Stimulated activated CD8-positive, alpha-beta memory T cell treated with anti-CD3 and anti-CD28 coated beads, Interleukin-15, amount 100 ng/mL, for 4 hours (primary cell): Measurements from ENCODE around the gene CD248.
"Not testable (repeated sequence)": the region's sequence is repeated elsewhere in the genome, so short reads cannot be mapped to it uniquely, and the experiment has no call there.

Experiments used
- DNase-seq, 2 donors: peaks; one replicate each; pipeline ENCODE4 v3.0.0-alpha.2; 2020; ENCODE audit warnings: low read depth in 2 of 2

The CD248 gene

DNA sequence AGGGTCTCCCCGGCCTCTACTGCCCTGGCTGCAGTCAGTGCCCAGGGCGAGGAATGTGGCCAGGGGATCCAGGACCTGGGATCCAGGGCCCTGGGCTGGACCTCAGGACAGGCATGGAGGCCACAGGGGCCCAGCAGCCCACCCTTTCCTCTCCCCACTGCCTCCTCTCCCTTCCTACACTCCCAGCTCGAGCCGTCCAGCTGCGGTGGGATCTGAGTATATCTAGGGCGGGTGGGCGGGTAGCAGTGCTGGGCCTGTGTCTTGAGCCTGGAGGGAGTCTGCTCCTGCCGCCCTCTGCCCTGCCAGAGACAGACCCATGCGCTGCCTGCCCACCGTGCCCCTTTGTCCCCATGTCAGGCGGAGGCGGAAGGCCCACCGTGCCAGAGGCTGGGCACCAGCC is 40.2 kb downstream of the CD248 start:
- not testable (repeated sequence) for DNase-seq

DNA sequence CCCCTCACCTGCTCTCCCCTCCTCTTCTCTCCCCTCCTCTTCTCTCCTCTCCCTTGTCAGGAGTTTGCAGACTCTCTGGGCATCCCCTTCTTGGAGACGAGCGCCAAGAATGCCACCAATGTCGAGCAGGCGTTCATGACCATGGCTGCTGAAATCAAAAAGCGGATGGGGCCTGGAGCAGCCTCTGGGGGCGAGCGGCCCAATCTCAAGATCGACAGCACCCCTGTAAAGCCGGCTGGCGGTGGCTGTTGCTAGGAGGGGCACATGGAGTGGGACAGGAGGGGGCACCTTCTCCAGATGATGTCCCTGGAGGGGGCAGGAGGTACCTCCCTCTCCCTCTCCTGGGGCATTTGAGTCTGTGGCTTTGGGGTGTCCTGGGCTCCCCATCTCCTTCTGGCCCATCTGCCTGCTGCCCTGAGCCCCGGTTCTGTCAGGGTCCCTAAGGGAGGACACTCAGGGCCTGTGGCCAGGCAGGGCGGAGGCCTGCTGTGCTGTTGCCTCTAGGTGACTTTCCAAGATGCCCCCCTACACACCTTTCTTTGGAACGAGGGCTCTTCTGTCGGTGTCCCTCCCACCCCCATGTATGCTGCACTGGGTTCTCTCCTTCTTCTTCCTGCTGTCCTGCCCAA is 40.7 kb downstream of the CD248 start:
- no peak for DNase-seq

DNA sequence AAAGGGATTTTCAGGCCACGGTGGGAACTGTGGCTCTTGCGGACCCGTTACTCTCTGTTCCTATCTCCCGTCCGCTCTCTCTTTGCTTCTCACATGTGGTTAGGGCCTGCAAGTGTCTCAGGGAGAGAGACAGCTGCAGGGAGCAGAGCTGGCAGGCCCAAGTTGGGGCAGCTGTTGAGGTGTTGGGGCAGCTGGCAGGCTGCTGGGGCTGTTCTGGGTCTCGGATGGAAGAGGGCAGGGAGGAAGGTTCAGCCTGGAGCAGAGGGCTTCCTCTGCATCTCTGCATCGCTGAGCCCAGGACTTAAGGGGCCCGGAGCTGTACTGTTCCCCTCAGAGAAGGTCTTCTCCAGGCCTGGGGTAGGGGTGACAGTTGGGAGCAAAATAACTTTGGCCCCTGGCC is 41.4 kb downstream of the CD248 start:
- DNase-seq: no peak

DNA sequence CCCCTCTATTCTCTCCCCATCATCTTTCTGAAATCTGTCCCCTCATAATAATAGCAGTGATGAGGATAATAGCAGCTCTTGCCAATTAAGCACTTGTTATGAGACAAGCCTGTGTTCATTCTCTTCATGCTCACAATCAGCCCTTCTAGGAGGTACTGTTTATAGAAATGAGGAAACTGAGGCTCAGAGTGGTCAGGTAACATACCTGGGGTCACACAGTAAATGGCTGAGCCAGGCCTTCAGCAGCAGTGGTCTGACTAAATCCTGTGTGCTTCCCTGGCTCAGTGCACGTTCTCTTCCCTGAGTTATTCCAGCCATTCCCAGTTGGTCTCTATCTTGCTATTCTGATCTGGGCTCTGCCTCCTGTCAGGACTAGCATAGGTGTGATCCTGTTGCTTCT is 42.6 kb downstream of the CD248 start:
- DNase-seq: no peak

DNA sequence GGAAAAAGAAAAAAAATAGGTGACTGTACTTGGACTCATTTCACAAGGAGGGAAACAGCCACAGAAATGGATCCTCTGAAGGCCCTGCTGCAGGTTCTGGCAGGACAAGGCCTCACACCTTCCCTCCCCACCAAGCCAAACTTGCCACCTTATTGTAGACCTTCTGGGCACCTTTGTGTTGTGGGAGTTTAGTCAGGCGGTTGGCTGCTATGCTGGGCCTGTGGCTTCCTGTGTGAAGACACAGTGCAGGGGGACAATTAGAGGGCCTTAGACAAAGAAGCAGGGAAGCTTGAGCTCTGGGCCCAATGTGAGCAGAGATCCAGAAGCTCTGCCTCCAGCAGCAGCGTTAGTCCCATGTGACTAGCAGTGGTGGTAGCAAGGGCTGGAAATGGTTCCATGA is 44.2 kb downstream of the CD248 start:
- DNase-seq: no peak

DNA sequence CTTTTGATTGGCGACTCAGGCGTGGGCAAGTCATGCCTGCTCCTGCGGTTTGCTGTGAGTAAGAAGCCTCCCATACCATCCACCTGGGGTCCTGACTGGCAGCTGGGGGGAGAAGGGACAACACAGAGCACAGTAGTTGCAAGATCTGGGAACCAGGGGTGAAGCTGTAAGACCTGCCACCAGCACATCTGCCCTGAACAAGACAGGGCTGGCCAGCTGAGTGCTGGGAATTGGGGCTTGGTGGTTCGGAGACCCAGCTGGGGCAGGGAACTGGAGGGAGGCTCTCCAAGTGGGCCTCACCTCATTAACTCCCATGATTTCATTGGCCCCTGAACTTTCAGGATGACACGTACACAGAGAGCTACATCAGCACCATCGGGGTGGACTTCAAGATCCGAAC is 45.0 kb downstream of the CD248 start:
- DNase-seq: no peak

DNA sequence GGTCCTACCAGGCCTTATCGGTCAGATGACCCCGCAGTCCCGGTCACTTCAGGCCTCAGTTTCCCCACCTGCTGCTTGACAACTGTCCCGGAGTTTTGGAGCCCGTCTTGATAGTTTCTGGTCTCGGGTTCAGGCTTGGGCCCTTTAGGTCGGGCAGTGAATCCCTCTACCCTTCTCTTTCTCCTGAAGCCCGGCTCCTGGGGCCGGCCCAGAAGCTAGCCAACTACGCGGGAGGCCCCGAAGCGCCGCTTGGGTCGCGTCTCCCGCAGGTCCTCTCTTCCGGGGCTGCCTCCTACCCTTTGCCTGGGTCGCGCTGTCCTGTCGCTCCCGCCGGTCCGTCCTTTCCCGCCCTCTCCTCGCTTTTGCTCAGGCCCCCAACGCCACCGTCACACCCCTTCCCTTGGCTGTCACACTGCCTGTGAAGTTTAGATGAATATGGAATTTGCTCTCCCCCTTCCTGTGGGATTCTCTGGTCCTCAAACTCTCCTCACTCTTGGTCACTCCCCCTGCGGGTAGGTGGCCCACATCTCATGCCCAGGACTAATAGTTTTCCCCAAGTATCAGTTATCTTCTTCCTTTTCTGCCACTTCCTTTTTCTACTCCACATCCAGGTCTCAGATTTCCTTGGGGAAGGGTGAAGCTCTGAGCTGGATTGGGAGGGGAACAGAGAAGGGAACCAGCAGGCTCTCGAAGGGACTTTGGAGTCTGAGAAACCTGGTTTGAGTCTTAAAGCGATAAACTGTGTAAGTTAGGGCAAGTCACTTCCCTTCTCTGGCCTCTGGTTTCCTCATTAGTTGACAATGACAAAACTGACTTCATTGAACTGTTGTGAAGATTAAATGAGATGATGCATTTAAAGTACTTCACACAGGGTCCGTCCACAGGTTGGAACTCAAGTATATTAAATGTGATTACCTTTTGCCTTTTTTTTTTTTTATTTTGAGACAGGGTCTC is 47.6 kb downstream of the CD248 start:
- DNase-seq: no peak

DNA sequence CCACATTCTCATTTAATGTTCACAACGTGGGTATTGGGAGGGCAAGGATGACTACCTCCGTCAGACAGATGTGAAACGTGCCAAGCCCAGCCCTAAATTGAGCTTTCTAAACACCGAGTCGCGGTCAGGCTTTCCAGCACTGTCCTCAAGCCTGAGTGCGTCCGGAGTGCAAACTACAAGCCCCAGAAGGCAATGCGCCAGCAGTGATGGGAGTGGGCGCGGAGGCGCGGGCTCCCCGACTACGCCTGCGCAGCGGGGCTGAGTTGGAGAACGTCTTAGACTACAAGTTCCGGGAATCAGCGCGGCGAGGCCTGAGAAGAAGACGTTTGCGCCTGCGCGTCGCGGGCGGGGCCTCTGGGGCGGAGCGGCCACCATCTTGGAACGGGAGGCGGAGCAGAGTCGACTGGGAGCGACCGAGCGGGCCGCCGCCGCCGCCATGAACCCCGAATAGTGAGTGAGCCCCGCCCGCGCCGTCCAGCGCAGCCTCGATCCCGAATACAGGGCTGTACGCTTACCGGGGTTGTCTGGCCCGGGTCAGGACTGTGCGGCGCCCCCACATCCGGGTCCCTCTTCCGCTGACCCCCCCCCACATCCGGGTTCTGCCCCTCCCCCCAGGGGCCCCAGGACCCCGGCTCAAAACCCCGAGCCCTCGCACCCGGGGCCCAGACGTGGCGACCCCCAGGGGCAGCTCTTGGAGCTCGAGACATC is 48.4 kb downstream of the CD248 start, which contains the start of gene RAB1B:
TSS of gene RAB1B (plus strand) at position 396 of the 708 bp plus-strand sequence. CDS start at position 437, 41 bp downstream.
- DNase-seq: peak; percentile 99 to 100

DNA sequence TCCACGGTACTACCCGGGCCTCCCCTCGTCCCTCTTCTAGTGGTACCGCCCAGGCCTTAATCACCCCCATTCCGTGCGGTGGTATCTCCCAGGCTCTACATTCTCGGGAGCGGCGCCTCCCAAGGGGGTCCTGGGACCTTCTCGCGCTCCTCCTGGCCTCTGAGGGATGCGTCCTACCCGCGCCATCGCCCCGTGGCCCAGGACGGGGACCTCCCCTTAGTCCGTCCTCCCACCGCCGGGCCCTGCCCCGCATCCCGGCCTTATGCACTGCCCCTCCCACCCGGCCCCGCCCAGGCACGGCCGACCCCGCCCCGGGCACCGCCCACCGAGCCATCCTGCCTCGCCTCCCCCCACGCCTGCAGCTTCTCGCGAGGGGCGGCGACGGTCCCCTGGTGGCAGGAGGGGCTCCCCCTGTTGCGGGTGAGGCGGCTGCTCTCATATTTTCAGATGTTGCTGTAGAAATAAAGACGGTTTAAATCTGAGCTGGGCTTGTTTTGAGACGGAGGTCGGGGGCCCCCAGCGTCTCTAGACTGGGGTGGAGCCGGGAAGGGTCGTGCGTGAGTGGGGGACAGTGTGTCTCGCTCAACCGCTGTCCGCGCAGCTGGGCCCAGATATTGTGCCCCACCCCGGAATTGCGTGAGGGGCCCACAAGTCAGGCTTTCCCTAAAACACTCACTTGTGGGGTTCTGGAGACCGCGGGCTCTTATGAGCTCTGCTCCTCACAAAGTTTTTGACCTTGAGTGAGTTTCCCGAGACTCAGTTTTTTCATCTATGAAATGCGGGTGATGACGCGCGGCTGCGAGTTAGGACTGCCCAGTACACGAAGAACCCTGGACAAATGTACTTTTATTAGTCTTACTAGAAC is 49.2 kb downstream of the CD248 start:
- peak; percentile 71 to 74 for DNase-seq

DNA sequence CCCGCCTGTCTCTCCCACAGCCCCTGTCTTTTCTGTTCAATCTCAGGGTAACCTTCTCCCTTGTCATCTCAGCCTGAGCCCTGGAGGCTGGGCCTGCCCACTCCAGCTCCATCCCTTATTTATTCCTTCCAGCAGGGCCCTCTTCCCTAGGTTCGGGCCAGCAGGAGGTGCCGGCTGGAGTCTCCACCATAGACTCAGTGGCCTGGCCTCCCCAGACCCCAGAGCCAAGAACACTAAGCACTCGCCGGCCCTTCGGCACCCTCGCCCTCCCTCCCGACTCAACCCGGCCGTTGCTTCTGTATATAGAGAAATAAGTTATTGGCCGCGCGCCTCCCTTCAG is 49.8 kb downstream of the CD248 start:
- DNase-seq: no peak

DNA sequence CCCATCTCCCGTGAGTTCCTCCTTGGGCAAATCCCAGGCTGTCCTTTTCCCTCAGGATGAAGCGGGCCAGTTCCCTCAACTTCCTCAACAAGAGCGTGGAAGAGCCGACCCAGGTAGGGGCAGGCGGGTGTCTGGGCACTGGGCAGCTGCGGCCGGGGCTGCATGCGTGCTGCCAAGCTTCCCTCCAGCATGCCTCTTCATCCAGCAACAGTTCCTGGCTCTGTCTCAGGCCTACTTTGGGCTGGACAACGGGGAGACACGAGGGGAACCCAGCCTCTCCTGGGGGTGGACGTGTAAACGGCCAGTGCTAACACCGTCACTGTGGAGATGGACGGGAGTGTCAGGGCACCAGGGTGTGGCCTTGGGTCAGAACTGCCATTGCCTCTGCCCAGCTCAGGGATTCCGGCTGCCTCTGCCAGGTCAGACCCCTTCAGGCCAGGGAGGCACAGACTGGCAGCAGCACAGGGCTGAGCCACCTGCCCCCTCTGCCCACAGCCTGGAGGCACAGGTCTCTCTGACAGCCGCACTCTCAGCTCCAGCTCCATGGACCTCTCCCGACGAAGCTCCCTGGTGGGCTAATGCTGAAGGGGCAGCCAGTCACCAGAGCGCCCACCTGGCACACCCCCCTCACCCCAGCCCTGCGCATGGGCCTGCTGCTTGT is 50.3 kb downstream of the CD248 start:
- no peak for DNase-seq

DNA sequence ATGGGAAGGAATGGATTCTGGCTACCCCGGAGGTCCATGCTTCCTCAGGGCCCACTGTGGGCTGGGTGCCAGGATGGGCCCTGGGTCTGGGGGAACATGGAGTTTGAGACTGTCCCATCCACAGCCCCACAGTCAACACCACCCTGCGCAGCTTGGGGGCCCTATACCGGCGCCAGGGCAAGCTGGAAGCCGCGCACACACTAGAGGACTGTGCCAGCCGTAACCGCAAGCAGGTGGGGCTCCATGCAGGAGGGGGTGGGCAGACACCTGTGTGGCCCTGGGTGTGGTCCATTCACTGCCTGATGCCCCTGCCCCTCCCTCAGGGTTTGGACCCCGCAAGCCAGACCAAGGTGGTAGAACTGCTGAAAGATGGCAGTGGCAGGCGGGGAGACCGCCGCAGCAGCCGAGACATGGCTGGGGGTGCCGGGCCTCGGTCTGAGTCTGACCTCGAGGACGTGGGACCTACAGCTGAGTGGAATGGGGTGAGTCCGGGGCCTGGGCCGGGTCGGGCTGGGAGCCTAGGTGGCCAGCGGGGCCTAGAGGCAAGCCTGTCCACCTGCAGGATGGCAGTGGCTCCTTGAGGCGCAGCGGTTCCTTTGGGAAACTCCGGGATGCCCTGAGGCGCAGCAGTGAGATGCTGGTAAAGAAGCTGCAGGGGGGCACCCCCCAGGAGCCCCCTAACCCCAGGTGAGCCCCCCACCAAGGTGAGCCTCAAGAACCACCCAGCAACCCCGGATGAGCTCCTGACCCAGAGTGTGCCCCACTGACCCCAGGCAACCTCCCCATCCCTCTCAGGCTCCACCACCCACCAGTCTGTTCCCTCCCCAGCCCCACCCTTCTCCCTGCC is 51.1 kb downstream of the CD248 start:
- DNase-seq: no peak

DNA sequence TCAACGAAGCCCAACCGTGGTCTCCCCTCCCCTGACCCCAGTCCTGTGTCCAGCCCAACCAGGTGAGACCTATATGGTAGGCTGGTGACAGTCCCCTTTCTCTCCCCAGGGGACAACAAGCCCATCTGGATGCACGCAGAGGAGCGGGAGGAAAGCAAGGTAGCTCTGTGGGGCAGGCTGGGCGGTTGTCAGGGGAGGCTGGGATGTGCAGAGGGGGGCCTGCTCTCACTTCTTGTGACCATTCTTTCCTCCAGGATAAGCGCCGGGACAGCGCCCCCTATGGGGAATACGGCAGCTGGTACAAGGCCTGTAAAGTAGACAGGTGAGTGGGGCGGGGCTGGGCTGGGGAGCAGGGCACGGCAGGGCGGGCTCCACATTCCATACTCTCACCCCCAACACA is 51.9 kb downstream of the CD248 start:
- no peak for DNase-seq
